Activated CD4-positive, CD25-positive, alpha-beta regulatory T cell treated with anti-CD3 and anti-CD28 coated beads, Interleukin-2, amount 50 U/mL, for 24 hours (primary cell): Measurements from ENCODE around the gene RAB26.

Experiments used
- ATAC-seq, 2 donors: fragments of 150-1000 bp; cut with Tn5 transposase; one replicate each; pipeline ENCODE4 v1.10.0; 2021; ENCODE audit warnings: mild to moderate bottlenecking in 1 of 2, moderate library complexity in 1 of 2

Gene RAB26

GRCh38 chr16:2161911-2162310 is 13.5 kb downstream of the RAB26 start:
- ATAC-seq = no peak

GRCh38 chr16:2162676-2163118 is 14.3 kb downstream of the RAB26 start:
- no peak for ATAC-seq

DNA sequence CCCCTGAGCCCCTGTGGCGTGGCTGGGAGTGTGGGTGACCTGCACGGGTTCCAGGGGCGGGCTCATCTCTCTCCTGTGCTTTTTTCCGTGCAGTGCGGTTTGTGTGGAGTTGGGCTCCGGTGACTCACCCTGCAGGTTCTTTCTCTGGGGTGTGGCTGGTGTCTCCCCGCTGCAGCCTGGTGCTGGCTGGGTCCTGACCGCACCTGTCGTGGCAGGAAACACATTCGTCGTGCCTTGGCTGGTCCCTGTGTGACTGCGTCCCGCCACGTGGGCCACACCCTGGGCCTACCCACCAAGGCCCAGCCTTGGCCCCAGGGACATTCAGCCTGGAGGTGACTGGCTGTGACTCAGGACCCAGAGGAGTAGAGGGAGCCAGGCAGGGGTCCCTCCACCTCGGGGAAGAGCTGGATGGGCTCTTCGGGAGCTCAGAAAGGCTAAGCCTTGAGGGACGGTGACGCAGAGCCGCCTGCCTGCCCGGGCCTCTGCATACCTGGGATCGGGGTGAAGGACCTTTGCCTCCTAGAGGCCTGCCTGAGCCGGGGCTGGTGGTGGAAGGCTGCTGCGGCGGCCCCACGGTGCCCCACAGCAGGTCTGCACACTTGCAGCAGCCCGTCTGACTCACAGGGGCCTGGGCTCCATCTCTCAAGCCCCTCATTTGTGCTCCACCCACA is 14.9 kb downstream of the RAB26 start:
- ATAC-seq = peak; percentile 33 to 48

DNA sequence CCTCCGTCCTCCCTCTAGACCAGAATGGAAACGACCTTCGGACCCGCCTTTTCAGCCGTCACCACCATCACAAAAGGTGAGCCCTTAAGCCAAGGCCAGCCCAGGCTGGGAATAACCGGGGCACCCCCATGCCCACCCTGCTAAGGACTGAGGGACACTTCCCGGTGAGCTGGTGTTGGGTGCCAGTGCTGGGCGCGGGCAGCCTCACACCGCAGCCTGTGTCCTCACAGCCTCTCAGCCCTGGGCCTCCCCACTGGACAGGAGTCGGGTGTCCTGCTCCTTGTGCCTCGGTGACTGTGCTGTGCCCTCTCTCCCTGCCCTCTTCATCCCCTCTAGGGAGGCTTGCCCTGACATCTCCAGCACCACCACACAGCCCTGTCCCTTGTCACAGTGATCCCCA is 17.4 kb downstream of the RAB26 start:
- no peak for ATAC-seq

GRCh38 chr16:2166263-2167067 is 18.0 kb downstream of the RAB26 start:
- no peak for ATAC-seq

DNA sequence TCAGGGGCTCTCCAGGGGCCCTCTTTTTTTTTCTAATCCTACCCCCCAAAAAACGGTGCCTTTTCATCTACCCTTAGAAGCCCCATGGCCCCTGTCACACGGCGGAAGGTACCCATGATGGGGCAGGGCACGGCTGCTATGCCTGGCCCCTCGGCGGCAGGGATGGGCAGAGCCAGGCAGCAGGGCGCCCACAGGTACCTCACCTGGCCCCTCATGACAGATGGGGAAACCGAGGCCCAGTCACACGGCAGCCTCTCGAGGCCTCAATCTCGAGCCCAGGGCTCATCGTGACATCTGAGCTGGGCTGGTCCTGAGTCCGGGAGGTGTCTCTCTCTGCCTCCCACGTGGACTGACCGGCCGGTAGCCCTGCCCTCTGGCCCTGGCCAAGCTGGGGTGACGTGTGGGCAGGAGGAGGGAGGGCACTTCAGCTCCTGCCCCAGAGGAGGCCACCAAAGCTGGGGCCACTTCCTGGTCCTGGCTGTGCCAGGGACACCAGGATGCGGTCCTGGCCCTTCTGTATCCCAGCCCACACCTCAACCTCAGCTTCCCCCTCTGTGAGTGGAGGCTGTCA is 18.7 kb downstream of the RAB26 start:
- no peak for ATAC-seq

DNA sequence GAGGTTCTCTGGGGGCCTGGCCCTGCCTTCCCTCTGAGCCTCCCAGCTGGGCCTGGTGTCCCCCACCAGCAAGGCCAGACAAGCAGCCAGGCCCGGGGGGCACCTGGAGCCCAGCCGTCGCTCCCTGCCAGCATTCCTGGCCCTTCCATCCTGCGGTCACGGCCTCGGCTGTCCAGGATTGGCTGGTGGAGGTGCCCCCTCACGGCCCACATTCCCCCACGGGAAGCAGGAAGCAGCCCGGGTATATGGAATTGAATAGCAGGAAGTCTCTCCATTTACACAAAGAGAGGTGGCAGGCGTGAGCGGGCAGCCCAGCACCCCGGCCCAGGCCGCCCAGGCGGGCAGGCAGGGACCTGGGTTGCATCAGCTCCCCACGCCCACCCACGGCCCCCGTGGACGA is 21.7 kb downstream of the RAB26 start:
- ATAC-seq = no peak

- no peak for ATAC-seq
These were observed 22.4 kb downstream of the RAB26 start for GRCh38 chr16:2170587-2171435.

- ATAC-seq = no peak
These were observed 23.3 kb downstream of the RAB26 start for GRCh38 chr16:2171601-2172178.

DNA sequence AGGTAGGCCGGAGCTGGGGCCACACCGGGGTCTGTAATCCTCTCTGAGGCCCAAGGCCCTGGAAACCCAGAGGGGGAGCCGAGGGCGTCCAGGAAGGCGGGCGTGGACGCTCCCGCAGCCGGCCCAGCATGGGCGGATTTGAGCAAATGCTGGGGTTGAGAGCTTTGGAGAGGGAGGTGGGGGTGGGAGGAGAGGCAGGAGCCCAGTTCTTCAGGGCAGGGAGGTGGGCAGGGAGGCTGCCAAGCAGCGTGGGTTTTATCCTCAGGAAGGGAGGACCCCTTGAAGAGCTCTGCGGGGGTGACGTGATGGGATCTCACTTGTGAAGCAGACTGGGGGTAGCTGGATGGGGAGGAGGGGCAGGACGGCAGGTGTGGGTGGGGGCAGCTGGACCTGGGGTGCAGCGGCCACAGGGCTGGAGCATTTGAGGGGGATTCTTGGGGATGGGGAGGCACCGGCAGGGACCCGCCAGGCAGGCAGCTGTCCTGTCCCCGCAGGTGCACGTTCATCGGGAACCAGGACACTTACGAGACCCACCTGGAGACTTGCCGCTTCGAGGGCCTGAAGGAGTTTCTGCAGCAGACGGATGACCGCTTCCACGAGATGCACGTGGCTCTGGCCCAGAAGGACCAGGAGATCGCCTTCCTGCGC is 24.4 kb downstream of the RAB26 start:
- no peak for ATAC-seq

DNA sequence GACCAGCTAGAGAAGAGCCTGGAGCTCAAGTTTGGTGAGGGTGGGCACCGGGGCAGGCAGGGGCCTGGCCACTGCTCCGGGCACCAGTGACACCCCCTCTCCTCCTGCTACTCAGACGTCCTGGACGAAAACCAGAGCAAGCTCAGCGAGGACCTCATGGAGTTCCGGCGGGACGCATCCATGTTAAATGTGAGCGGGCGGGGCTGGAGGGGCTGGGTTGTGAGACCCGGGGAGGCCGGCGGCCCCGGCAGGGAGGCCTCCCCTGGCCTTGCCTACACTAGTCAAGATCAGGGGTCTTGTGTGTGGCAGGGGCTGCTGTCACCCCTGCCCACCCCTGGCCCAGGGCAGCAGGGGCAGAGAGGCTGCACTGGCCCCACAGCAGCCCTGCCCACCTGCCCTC is 24.9 kb downstream of the RAB26 start:
- no peak for ATAC-seq

- ATAC-seq = no peak
These were observed 25.5 kb downstream of the RAB26 start for GRCh38 chr16:2173916-2174315.

GRCh38 chr16:2174396-2175131 is 26.1 kb downstream of the RAB26 start:
- no peak for ATAC-seq

DNA sequence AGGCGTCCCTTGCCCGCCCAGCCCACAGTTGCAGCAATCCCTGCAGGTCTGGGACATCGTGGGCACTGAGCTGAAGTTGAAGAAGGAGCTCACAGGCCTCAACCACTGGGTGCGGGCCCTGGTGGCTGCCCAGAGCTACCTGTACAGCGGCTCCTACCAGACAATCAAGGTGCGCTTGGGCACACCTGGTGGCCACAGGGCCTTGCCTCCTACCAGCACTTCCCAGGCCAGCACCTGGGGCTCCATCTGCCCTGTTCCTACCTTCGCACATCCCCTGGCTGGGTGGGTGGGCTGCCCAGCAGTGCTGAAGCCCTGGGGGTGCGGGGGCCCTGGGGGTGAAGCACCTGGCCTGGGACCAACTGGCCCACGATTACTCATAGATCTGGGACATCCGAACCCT is 27.0 kb downstream of the RAB26 start:
- no peak for ATAC-seq

DNA sequence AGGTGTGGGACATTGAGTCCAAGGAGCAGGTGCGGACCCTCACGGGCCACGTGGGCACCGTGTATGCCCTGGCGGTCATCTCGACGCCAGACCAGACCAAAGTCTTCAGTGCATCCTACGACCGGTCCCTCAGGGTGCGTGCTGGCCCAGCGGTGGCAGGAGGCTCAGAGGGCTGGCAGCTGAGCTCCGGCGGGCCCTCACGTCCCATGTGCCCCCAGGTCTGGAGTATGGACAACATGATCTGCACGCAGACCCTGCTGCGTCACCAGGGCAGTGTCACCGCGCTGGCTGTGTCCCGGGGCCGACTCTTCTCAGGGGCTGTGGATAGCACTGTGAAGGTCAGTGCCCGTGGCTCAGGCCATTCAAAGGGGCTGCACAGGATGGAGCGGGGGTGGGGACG is 27.6 kb downstream of the RAB26 start:
- ATAC-seq = no peak

- ATAC-seq = no peak
These were observed 28.7 kb downstream of the RAB26 start for GRCh38 chr16:2177101-2177500.

DNA sequence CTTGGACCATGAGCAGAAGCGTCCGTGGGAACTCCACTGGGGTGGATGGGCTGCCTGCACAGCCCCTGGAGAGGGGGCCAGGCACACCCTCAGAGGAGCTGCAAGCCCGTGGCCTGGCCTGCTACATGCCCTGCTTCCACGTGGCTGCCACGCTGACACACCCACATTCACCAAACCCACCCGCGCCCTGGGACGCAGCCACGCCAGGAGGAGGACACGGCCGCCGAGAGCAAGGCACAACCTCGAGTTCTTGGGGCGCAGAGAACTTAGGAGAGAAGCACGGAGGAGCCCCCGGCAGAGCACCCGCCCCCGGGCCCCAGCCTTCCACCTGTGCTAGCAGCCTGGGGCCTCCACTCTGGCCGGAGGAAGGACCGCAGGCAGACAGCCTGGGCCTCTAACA is 29.1 kb downstream of the RAB26 start:
- no peak for ATAC-seq

- peak; percentile 24 to 46 for ATAC-seq
These were observed 30.1 kb downstream of the RAB26 start for GRCh38 chr16:2178321-2179106.

GRCh38 chr16:2179107-2179501 is 30.7 kb downstream of the RAB26 start:
- ATAC-seq = no peak

- ATAC-seq = no peak
These were observed 31.2 kb downstream of the RAB26 start for GRCh38 chr16:2179576-2179975.

- ATAC-seq = no peak
These were observed 32.0 kb downstream of the RAB26 start for GRCh38 chr16:2180461-2180860.
